ENCODE measurements around the gene ZNF774.
"Not testable (repeated sequence)": the region's sequence is repeated elsewhere in the genome, so short reads cannot be mapped to it uniquely, and the experiment has no call there.

ZNF774 gene

GRCh38 chr15:90388462-90389380 lies 36.6 kb downstream of the ZNF774 start:
- DNase-seq (ENCODE audit: extremely low read depth in 1 of 2, low read depth in 1 of 2) = peak in 1 of 2 donors; percentile 26

- DNase-seq (ENCODE audit: extremely low read depth in 1 of 2, low read depth in 1 of 2) = no peak
Measured at GRCh38 chr15:90389513-90389912, 37.4 kb downstream of the ZNF774 start.

DNA sequence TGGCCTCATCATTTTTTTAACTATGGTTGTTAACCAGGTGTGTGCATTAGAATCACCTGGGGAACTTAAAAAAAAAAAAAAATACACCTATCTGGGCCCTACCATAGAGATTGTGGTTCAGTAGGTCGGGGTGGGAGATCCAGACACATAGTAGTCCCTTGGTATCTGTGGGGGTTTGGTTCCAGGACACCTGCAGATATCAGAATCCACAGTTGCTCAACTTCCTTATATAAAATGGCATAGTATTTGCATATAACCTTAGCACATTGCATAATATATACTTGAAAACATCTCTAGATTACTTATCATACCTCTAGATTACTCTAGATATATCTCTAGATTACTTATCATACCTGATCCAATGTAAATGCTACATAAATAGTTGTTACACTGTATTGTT lies 41.0 kb downstream of the ZNF774 start:
- no peak for DNase-seq (ENCODE audit: extremely low read depth in 1 of 2, low read depth in 1 of 2)

DNA sequence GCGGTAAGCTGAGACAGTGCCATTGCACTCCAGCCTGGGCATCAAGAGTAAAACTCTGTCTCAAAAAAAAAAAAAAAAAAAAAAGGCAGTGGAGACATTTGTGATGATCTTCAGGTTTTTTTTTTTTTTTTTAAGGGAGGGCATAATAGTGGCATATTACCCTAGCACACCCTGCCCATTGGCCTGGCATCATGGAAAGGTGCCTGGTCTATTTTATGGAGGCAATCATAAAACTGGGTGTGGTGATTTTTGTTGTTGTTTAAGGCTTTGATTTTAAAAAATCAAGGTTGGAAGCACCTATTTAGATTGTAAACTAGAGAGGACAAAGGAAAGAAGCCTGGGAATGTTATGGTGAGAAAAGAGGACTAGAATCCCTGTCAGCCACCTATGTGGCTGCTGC lies 42.0 kb downstream of the ZNF774 start:
- no peak for DNase-seq (ENCODE audit: extremely low read depth in 1 of 2, low read depth in 1 of 2)

DNA sequence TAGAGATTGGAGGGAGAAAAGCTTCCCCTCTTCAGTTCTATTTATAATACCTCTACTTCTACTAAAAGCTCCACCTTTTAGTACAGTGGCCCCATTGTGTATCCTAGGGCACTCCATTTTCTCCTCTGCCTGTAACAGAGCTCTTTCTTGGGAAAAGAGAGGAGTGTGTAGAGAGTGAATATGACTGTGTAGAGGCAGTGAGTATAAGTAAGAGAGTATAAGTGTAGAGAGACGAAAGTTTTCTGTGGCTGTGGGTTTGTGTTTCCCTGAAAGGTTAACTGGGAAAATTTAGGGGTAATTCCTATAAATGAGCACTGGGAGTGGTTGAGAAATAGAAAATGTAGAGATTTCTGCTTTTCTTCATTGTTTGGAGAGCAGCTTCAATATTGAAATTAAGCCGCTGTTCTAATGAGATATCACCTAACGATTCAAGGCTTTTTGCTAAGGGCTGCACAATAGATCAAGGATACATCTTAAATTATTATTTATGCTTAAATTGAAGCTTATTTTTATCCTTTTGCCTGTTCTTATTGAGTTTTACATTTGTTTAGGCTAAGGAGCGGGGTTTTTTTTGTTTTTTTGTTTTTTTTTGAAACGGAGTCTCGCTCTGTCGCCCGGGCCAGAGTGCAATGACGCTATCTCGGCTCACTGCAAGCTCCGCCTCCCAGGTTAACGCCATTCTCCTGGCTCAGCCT lies 42.8 kb downstream of the ZNF774 start:
- no peak for DNase-seq (ENCODE audit: extremely low read depth in 1 of 2, low read depth in 1 of 2)

DNA sequence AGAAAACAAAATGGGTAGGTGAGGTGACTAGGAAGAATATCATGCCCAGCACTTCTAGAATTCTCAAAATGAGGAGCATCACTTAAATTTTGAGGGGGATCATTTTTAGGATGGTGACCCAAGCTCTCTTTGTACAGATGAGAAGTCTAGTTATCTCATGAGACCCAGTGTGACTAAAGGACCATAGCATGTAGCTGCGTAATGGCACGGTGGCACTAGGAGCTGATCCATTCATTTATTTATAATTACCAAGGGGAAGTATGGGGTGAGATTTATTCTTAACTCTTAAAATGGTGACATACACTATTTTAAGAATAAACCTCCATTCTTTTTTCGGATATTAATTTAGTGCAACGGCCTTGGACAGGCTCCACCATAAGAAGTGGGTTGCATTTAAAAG lies 44.2 kb downstream of the ZNF774 start:
- no peak for DNase-seq (ENCODE audit: extremely low read depth in 1 of 2, low read depth in 1 of 2)

DNA sequence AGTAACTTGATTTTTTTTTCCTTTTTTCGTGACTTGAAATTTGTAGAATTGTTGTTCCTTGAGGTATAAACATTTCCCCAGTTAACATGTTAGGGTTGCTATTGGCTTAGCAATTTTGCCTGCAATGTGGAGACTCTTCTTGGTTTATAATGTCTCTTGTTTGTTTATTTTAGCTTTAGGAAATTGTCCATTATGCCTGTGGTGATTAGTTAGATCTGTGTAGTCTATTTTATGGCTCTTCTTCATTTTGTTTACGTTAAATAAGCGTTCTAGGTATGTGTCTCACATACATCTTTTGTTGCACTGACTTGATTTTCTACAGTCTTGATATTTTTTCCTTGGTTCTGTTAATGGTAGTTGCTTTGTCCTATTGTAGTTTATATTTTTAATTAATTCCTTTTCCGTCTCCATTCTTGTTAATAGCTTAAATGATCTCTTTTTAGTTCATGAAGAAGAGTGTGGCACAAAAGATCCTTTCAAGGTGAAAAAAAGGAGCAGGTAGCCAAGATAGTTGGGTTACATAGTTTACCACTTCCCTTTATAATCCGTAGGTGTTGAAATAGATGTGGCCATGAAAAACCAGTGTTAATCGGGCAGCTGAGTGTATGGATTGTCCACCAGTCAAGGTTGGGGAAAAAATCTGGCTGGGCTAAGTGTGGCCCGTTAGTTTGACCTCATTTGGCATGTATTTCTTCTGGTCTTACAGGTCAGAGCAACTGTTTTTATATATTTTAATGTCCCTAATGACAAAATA lies 48.1 kb downstream of the ZNF774 start:
- no peak for DNase-seq (ENCODE audit: extremely low read depth in 1 of 2, low read depth in 1 of 2)

GRCh38 chr15:90400759-90401314 lies 48.8 kb downstream of the ZNF774 start:
- DNase-seq (ENCODE audit: extremely low read depth in 1 of 2, low read depth in 1 of 2) = peak in 1 of 2 donors; percentile 29

DNA sequence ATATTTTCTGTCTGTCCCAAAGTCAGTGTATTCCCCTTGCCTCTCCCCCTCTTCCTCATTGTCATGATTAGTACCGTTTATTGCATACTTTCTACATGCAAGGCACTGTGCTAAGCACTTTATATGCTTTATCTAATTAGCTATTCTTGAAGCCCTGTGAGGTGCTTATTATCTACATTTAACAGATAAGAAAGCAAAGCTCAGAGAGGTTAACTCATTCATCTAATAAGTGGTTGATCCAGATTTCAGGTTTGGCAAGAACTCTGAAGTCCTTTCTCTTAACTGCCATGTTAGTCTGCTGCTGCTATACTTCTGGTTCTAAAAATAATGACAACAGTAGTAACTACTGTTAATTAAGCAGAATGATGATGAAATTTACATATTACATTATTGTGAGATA lies 49.4 kb downstream of the ZNF774 start:
- DNase-seq (ENCODE audit: extremely low read depth in 1 of 2, low read depth in 1 of 2) = no peak

GRCh38 chr15:90402223-90402622 lies 50.1 kb downstream of the ZNF774 start:
- no peak for DNase-seq (ENCODE audit: extremely low read depth in 1 of 2, low read depth in 1 of 2)

GRCh38 chr15:90402767-90403166 lies 50.7 kb downstream of the ZNF774 start:
- DNase-seq (ENCODE audit: extremely low read depth in 1 of 2, low read depth in 1 of 2) = no peak

GRCh38 chr15:90405055-90405607 lies 53.0 kb downstream of the ZNF774 start:
- DNase-seq (ENCODE audit: extremely low read depth in 1 of 2, low read depth in 1 of 2) = no peak

DNA sequence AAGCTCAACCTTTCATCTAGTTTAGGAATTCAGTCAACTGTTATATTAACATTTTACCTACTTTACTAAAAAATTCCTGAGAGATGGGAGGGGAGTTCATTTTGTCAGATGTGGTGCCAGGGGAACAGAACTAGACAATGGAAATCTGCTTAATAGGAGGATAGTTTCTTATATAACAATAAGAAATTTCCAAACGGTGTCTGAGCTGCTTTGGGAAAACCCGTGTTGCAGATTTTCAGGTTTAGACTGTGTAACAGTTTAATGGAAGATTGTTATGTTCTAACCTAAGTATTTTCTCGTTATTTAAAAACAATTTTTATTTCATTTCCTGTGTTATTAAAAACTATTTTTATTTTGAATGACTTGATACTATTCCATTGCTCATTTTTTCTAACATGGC lies 55.3 kb downstream of the ZNF774 start:
- no peak for DNase-seq (ENCODE audit: extremely low read depth in 1 of 2, low read depth in 1 of 2)

DNA sequence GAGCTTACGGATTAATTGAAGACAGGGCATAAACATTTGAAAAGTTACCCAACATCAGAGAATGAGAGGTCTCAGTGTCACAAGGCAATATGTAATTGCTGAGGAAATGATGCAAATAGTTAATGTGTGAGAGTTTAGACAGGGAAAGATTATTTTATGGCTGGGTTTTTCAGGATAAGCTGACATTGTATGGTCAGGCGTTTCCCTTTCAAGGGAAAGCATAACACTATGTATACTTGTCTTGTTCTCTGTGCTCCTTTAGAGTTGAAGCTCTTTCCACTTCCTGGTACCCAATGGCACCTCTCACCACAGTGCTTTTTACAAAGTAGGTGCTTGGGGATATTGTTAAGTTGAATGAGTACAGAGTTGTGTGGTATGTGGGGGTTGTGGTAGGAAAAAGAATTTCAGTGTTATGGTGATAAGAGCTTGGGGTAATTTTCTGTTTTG lies 55.8 kb downstream of the ZNF774 start:
- no peak for DNase-seq (ENCODE audit: extremely low read depth in 1 of 2, low read depth in 1 of 2)

GRCh38 chr15:90408657-90409056 lies 56.6 kb downstream of the ZNF774 start:
- DNase-seq (ENCODE audit: extremely low read depth in 1 of 2, low read depth in 1 of 2) = no peak

DNA sequence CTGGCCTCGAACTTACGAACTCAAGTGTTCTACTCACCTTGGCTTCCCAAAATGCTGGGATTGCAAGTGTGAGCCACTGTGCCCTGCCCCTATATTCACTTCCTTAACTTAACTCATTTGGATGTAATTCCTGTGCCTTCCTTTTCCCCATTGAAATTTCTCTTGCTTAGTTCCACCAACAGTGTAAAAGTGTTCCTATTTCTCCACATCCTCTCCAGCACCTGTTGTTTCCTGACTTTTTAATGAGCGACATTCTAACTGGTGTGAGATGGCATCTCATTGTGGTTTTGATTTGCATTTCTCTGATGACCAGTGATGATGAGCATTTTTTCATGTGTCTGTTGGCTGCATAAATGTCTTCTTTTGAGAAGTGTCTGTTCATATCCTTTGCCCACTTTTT lies 57.5 kb downstream of the ZNF774 start:
- not testable (repeated sequence) for DNase-seq (ENCODE audit: extremely low read depth in 1 of 2, low read depth in 1 of 2)

- not testable (repeated sequence) for DNase-seq (ENCODE audit: extremely low read depth in 1 of 2, low read depth in 1 of 2)
Measured at GRCh38 chr15:90410316-90410715, 58.2 kb downstream of the ZNF774 start.

DNA sequence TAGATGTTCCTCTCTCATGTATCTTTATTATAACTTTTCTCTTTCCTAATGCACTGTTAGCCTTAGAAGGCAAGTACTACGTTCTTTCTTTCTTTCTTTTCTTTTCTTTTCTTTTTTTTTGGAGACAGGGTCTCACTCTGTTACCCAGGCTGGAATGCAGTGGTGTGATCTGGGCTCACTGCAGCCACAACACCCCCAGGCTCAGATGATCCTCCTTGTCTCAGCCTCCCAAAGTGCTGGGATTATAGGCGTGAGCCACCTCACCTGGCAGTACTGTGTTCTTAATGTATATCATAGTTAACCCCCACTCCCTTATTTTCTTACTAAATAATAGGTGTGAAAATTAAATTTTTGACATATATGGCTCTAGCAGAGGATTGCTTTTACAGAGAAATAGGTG lies 59.1 kb downstream of the ZNF774 start:
- no peak for DNase-seq (ENCODE audit: extremely low read depth in 1 of 2, low read depth in 1 of 2)
